Loucy (cell line): ENCODE results near the gene S100A7A.

Experiments used
- H2AFZ ChIP-seq: fragments of 200-600 bp; sonication (generic); 2 replicates; pipeline ENCODE4 v1.6.0; 2016; ENCODE audit warnings: antibody characterized with exemption, mild to moderate bottlenecking, low read length, moderate library complexity
- H3F3A ChIP-seq: fragments of 200-600 bp; 2 replicates; pipeline ENCODE4 v1.6.0; 2016; ENCODE audit warnings: antibody characterized with exemption, low read depth, mild to moderate bottlenecking
- H3K27me3 ChIP-seq: fragments of 200-600 bp; sonication (generic); 2 replicates; pipeline ENCODE4 v1.6.1; 2014; ENCODE audit warnings: low read length, mild to moderate bottlenecking; ENCODE audit not compliant: insufficient read depth, poor library complexity, severe bottlenecking
- H3K36me3 ChIP-seq: fragments of 200-600 bp; sonication (generic); 2 replicates; pipeline ENCODE4 v1.6.1; 2016; ENCODE audit warnings: low read length; ENCODE audit not compliant: insufficient read depth
- H3K4me1 ChIP-seq: fragments of 200-600 bp; sonication (generic); 2 replicates; pipeline ENCODE4 v1.5.1; 2014; ENCODE audit warnings: low read length, mild to moderate bottlenecking; ENCODE audit not compliant: insufficient read depth, poor library complexity, severe bottlenecking
- H3K4me2 ChIP-seq: fragments of 200-600 bp; sonication (generic); 2 replicates; pipeline ENCODE4 v1.6.0; 2014; ENCODE audit warnings: antibody characterized with exemption, low read length, low read depth, mild to moderate bottlenecking; ENCODE audit not compliant: poor library complexity, severe bottlenecking
- H3K4me3 ChIP-seq: fragments of 200-600 bp; sonication (generic); 2 replicates; pipeline ENCODE4 v1.5.1; 2014; ENCODE audit warnings: low read length, mild to moderate bottlenecking, mixed read lengths; ENCODE audit not compliant: poor library complexity, severe bottlenecking
- H3K79me2 ChIP-seq: fragments of 200-600 bp; sonication (generic); 2 replicates; pipeline ENCODE4 v1.6.1; 2014; ENCODE audit warnings: low read length; ENCODE audit not compliant: insufficient read depth
- H3K9ac ChIP-seq: fragments of 200-600 bp; sonication (generic); 2 replicates; pipeline ENCODE4 v1.6.0; 2014; ENCODE audit warnings: mild to moderate bottlenecking, low read depth, low read length, moderate library complexity; ENCODE audit not compliant: poor library complexity, severe bottlenecking
- H3K9me2 ChIP-seq: fragments of 200-600 bp; sonication (generic); replicated peaks from 2 replicates; pipeline ENCODE4 v1.6.1; 2016; ENCODE audit warnings: low read depth, low read length, mixed read lengths
- H3K9me3 ChIP-seq: fragments of 200-600 bp; sonication (generic); 2 replicates; pipeline ENCODE4 v1.6.1; 2014; ENCODE audit warnings: mild to moderate bottlenecking, antibody characterized with exemption, low read length, low read depth; ENCODE audit not compliant: insufficient read depth
- H4K20me1 ChIP-seq: fragments of 200-600 bp; sonication (generic); 2 replicates; pipeline ENCODE4 v1.6.0; 2014; ENCODE audit warnings: antibody characterized with exemption, low read length, mild to moderate bottlenecking; ENCODE audit not compliant: insufficient read depth, poor library complexity, severe bottlenecking
- CTCF ChIP-seq: fragments of 200-600 bp; sonication (generic); conservative IDR thresholded peaks from 2 replicates; pipeline ENCODE4 v1.5.1; 2014; ENCODE audit warnings: mild to moderate bottlenecking, antibody characterized with exemption, low read length
- EZH2phosphoT487 ChIP-seq: fragments of 200-600 bp; IDR thresholded peaks from 2 replicates; pipeline ENCODE4 v1.6.1; 2018; ENCODE audit warnings: antibody characterized with exemption, mild to moderate bottlenecking, moderate library complexity, borderline replicate concordance

Gene S100A7A

GRCh38 chr1:153387001-153387400 is 29.3 kb upstream of the S100A7A start:
- Histone ChIP-seq H4K20me1 (no peaks in the 10 kb centered on the region), H3K36me3 (no peaks in the 10 kb centered on the region), H3K4me2 (no peak overlapping the region), H3K27me3 (no peaks in the 10 kb centered on the region), H3K9me2 (no peaks in the 10 kb centered on the region), H3K4me1 (no peaks in the 10 kb centered on the region), H3K79me2 (no peaks in the 10 kb centered on the region), H3K9ac (no peak overlapping the region), H2AFZ (no peak overlapping the region), H3K4me3 (no peak overlapping the region), H3F3A (no peaks in the 10 kb centered on the region), H3K9me3 (no peaks in the 10 kb centered on the region)
- TF ChIP-seq CTCF (no peak), EZH2phosphoT487 (no peak)

- Histone ChIP-seq H3K4me3 (no peak overlapping the region), H3K9me2 (no peaks in the 10 kb centered on the region), H3K9me3 (no peaks in the 10 kb centered on the region), H3F3A (no peaks in the 10 kb centered on the region), H3K79me2 (no peaks in the 10 kb centered on the region), H3K36me3 (no peaks in the 10 kb centered on the region), H3K9ac (no peak overlapping the region), H3K27me3 (no peaks in the 10 kb centered on the region), H3K4me1 (no peaks in the 10 kb centered on the region), H4K20me1 (no peaks in the 10 kb centered on the region), H3K4me2 (no peak overlapping the region), H2AFZ (no peak overlapping the region)
- no peak for TF ChIP-seq EZH2phosphoT487
- no peak for TF ChIP-seq CTCF
Observed at GRCh38 chr1:153387785-153388184, 28.5 kb upstream of the S100A7A start.

- no peaks in the 10 kb centered on the region for H3K79me2 ChIP-seq
- TF ChIP-seq CTCF (no peak), EZH2phosphoT487 (no peak)
- H3K9ac ChIP-seq, result no peak overlapping the region
- H2AFZ ChIP-seq, result no peak overlapping the region
- H3K4me1 ChIP-seq, result no peaks in the 10 kb centered on the region
- H3F3A ChIP-seq, result no peaks in the 10 kb centered on the region
- no peaks in the 10 kb centered on the region for H3K27me3 ChIP-seq
- no peak overlapping the region for H3K4me3 ChIP-seq
- H3K9me3 ChIP-seq, result no peaks in the 10 kb centered on the region
- no peak overlapping the region for H3K4me2 ChIP-seq
- H3K9me2 ChIP-seq, result no peaks in the 10 kb centered on the region
- no peaks in the 10 kb centered on the region for H4K20me1 ChIP-seq
- H3K36me3 ChIP-seq, result no peaks in the 10 kb centered on the region
Observed at GRCh38 chr1:153389401-153389800, 26.9 kb upstream of the S100A7A start.
